Liver (tissue), 3 donors: ENCODE results near the gene OCEL1.

Experiments
- MAX ChIP-seq: IDR thresholded peaks from 2 replicates; pipeline ENCODE4 v1.6.1; 2016; ENCODE audit warnings: antibody characterized with exemption
- RAD21 ChIP-seq, 2 donors: IDR thresholded peaks; 2 replicates each; pipeline ENCODE4 v1.6.1; 2016; ENCODE audit warnings: antibody characterized with exemption in 2 of 2, mild to moderate bottlenecking in 2 of 2
- TAF1 ChIP-seq: conservative IDR thresholded peaks from 2 replicates; pipeline ENCODE4 v1.6.1; 2016; ENCODE audit warnings: antibody characterized with exemption, mild to moderate bottlenecking
- TF ChIP-seq, protein P1 (sequence below): fragments of 150-350 bp; IDR thresholded peaks from 2 replicates; pipeline ENCODE4 v1.5.1; 2017; ENCODE audit warnings: improper control_type of control experiment, low read depth, low read length; ENCODE audit not compliant: missing input control
- TF ChIP-seq, protein P2 (sequence below): IDR thresholded peaks from 2 replicates; pipeline ENCODE4 v1.6.1; 2016; ENCODE audit warnings: antibody characterized with exemption, mild to moderate bottlenecking
- donor health status: healthy.
- donor health status: healthy.

DNA sequence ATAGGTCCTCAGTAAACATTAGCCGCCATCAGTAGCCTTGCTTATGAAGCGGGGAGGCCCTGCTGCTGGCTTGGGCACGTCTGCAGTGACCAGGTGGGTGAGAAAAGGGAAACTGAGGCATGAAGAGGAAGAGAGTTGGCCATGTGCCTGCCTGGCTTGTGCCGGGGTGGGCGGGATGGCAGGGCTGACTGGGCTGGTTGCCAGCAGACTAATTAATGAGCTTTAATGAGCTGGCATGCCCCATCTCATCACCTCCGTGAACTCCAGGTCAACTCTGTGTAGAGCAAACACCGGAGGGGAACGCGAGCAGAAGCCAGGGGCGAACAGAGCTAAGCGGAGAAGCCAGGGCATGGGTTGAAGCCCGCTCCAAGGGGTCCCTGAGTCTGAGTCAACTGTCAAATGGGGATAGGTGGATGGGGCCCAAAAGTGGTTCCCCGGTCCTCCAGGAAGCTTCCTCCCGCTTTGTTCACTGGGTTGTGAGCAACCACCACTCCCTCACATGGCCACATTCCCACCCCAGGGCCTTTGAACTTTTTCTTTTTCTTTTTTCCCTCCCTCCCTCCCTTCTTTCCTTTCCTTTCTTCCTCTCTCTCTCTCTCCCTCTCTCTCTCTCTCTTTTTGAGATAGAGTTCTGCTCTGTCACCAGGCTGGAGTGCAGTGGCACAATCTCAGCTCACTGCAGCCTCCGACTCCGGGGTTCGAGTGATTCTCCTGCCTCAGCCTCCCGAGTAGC lies 11.0 kb downstream of the OCEL1 start:
- TF ChIP-seq, protein P1, sequence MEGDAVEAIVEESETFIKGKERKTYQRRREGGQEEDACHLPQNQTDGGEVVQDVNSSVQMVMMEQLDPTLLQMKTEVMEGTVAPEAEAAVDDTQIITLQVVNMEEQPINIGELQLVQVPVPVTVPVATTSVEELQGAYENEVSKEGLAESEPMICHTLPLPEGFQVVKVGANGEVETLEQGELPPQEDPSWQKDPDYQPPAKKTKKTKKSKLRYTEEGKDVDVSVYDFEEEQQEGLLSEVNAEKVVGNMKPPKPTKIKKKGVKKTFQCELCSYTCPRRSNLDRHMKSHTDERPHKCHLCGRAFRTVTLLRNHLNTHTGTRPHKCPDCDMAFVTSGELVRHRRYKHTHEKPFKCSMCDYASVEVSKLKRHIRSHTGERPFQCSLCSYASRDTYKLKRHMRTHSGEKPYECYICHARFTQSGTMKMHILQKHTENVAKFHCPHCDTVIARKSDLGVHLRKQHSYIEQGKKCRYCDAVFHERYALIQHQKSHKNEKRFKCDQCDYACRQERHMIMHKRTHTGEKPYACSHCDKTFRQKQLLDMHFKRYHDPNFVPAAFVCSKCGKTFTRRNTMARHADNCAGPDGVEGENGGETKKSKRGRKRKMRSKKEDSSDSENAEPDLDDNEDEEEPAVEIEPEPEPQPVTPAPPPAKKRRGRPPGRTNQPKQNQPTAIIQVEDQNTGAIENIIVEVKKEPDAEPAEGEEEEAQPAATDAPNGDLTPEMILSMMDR: no peak
- no peak for TF ChIP-seq MAX
- TF ChIP-seq RAD21 (IDR thresholded peaks at IDR 0.05): no peak
- no peak for TF ChIP-seq TAF1
- TF ChIP-seq, protein P2, sequence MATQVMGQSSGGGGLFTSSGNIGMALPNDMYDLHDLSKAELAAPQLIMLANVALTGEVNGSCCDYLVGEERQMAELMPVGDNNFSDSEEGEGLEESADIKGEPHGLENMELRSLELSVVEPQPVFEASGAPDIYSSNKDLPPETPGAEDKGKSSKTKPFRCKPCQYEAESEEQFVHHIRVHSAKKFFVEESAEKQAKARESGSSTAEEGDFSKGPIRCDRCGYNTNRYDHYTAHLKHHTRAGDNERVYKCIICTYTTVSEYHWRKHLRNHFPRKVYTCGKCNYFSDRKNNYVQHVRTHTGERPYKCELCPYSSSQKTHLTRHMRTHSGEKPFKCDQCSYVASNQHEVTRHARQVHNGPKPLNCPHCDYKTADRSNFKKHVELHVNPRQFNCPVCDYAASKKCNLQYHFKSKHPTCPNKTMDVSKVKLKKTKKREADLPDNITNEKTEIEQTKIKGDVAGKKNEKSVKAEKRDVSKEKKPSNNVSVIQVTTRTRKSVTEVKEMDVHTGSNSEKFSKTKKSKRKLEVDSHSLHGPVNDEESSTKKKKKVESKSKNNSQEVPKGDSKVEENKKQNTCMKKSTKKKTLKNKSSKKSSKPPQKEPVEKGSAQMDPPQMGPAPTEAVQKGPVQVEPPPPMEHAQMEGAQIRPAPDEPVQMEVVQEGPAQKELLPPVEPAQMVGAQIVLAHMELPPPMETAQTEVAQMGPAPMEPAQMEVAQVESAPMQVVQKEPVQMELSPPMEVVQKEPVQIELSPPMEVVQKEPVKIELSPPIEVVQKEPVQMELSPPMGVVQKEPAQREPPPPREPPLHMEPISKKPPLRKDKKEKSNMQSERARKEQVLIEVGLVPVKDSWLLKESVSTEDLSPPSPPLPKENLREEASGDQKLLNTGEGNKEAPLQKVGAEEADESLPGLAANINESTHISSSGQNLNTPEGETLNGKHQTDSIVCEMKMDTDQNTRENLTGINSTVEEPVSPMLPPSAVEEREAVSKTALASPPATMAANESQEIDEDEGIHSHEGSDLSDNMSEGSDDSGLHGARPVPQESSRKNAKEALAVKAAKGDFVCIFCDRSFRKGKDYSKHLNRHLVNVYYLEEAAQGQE: no peak
